Tibial artery (tissue), 4 donors: ENCODE results near the gene MTG1.
A peak's percentile ranks its signal among the peaks of the same experiment; 100 is the strongest.

Experiments
- DNase-seq, 2 donors: peaks; one replicate each; pipeline ENCODE4 v3.0.0-alpha.2; 2019
- H3K27ac ChIP-seq, 2 donors: fragments of 200-600 bp; sonication (generic) in 1 of 2; 1 replicate in 1 of 2; 2 replicates in 1 of 2; pipeline ENCODE4 v1.5.1; 2018 to 2019; ENCODE audit warnings: mild to moderate bottlenecking in 1 of 2
- H3K27me3 ChIP-seq, 2 donors: fragments of 200-600 bp; sonication (generic) in 1 of 2; one replicate each; pipeline versions ENCODE4 v1.5.1 to v1.6.0; 2016 to 2019
- H3K36me3 ChIP-seq, 3 donors: fragments of 200-600 bp; sonication (generic) in 2 of 3; one replicate each; pipeline ENCODE4 v1.5.1; 2016 to 2019; ENCODE audit warnings: mild to moderate bottlenecking in 2 of 3
- H3K4me1 ChIP-seq, 4 donors: fragments of 200-600 bp; sonication (generic) in 2 of 4; 1 replicate in 3 of 4; 2 replicates in 1 of 4; pipeline ENCODE4 v1.5.1; 2016 to 2019
- H3K4me3 ChIP-seq, 2 donors: fragments of 200-600 bp; sonication (generic) in 1 of 2; 1 replicate in 1 of 2; 2 replicates in 1 of 2; pipeline ENCODE4 v1.5.1; 2018 to 2019; ENCODE audit warnings: mild to moderate bottlenecking in 2 of 2
- H3K9me3 ChIP-seq, 3 donors: fragments of 200-600 bp; sonication (generic) in 1 of 3; one replicate each; pipeline ENCODE4 v1.5.1; 2016 to 2019
- intact Hi-C: fragments of 100-400 bp; cut with DNase I; formaldehyde crosslinking; loops from one replicate; pipeline ENCODE4 v1.15.0; 2023; ENCODE audit warnings: low total_unique reads
- TF ChIP-seq, protein P1 (sequence below), 2 experiments: fragments of 200-600 bp in 1 of 2; fragments of 450-650 bp in 1 of 2; IDR thresholded peaks; one replicate each; pipeline ENCODE4 v1.5.1; 2017 to 2019; ENCODE audit warnings: antibody characterized with exemption in 2 of 2, mild to moderate bottlenecking in 1 of 2, moderate library complexity in 1 of 2

The MTG1 gene

DNA sequence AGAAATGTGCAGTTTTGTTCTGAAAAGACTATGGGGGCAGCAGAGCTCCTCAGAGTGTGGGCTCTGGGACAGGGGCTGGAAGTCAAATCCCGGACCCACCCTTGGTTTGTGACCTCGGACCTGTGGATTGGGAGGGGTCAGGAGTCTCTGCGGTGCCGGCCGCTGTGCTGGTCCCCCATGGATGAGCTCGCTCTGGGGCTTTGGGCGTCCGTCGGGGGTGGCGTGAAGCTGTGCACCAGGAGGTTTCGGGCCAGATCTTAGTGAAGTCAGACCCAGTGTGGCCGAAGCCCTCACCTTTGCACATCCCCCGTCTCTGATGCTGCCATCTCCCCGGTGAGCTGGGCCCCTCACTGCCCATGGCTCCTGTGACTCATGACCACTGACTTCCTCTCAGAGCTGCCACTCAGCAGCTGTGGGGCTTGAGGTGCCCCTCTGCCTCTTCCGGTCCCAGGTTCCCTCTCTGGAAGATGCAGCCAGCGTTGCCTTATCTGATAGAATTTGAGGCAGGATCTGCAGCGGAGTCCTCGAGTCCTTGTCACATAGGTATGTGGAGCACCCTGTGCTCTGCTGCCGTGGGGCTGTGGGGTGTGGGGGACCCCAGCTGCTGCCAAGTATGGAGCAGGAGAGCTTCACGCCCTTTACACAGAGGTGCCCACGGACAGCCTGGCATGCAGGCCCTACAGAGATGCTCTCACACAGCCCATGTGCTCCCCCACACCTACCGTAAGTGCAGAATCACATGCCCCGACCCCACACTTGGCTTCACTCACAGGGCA is 48.4 kb downstream of the MTG1 start:
- H3K36me3 ChIP-seq: peaks cover 0 to 12% (median 12%) of the 10 kb centered on the region in 3 donors
- DNase-seq: peak in 1 of 2 donors; percentile 48
- no peaks in the 10 kb centered on the region for H3K27me3 ChIP-seq
- intact Hi-C loops: no loop called here
- no peak overlapping the region for H3K27ac ChIP-seq
- no peaks in the 10 kb centered on the region for H3K4me1 ChIP-seq
- TF ChIP-seq, protein P1, sequence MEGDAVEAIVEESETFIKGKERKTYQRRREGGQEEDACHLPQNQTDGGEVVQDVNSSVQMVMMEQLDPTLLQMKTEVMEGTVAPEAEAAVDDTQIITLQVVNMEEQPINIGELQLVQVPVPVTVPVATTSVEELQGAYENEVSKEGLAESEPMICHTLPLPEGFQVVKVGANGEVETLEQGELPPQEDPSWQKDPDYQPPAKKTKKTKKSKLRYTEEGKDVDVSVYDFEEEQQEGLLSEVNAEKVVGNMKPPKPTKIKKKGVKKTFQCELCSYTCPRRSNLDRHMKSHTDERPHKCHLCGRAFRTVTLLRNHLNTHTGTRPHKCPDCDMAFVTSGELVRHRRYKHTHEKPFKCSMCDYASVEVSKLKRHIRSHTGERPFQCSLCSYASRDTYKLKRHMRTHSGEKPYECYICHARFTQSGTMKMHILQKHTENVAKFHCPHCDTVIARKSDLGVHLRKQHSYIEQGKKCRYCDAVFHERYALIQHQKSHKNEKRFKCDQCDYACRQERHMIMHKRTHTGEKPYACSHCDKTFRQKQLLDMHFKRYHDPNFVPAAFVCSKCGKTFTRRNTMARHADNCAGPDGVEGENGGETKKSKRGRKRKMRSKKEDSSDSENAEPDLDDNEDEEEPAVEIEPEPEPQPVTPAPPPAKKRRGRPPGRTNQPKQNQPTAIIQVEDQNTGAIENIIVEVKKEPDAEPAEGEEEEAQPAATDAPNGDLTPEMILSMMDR (IDR thresholded peaks at IDR 0.05): no peak
- H3K4me3 ChIP-seq: no peak overlapping the region
- H3K9me3 ChIP-seq: peaks cover 3 to 20% (median 15%) of the 10 kb centered on the region in 3 donors

DNA sequence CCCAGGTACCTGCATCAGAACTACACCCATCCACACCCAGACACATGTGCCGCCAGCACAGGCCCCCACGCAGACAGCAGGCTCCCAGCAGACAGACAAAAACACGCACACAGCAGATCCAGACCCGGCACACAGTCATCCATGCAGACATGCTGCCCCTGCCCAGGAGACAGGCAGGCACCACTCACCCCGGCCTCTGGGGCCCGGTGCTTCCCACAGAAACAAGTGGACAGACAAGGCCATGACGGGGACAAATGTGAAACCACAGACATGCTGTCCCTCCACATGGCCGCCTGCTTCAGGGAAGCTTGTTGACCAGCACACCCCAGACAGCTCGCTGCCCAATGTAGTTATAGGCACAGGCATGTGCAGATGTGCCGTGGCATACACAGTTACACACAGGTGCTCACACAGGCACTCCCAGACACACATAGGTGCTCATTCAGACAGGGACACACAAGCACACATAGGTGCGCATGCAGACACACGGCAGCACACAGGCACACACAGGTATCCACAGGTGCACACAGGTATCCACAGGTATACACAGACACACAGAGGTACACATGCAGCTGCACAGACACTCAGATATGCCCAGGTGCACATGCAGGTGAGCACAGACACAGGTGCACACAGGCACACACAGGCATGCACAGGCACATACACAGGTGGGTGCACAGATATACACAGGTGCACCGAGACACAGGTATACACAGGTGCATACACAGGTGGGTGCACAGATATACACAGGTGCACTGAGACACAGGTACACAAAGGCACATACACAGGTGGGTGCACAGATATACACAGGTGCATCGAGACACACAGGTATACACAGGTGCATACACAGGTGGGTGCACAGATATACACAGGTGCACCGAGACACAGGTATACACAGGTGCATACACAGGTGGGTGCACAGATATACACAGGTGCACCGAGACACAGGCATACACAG is 49.3 kb downstream of the MTG1 start:
- H3K4me3 ChIP-seq: no peak overlapping the region
- H3K4me1 ChIP-seq: no peaks in the 10 kb centered on the region
- intact Hi-C loops: no loop called here
- TF ChIP-seq, protein P1 (IDR thresholded peaks at IDR 0.05): no peak
- peaks cover 3 to 29% (median 17%) of the 10 kb centered on the region in 3 donors for H3K9me3 ChIP-seq
- no peak overlapping the region for H3K27ac ChIP-seq
- H3K27me3 ChIP-seq: no peaks in the 10 kb centered on the region
- peaks cover 4 to 12% (median 12%) of the 10 kb centered on the region in 3 donors for H3K36me3 ChIP-seq
- DNase-seq: peak in 1 of 2 donors; percentile 41

DNA sequence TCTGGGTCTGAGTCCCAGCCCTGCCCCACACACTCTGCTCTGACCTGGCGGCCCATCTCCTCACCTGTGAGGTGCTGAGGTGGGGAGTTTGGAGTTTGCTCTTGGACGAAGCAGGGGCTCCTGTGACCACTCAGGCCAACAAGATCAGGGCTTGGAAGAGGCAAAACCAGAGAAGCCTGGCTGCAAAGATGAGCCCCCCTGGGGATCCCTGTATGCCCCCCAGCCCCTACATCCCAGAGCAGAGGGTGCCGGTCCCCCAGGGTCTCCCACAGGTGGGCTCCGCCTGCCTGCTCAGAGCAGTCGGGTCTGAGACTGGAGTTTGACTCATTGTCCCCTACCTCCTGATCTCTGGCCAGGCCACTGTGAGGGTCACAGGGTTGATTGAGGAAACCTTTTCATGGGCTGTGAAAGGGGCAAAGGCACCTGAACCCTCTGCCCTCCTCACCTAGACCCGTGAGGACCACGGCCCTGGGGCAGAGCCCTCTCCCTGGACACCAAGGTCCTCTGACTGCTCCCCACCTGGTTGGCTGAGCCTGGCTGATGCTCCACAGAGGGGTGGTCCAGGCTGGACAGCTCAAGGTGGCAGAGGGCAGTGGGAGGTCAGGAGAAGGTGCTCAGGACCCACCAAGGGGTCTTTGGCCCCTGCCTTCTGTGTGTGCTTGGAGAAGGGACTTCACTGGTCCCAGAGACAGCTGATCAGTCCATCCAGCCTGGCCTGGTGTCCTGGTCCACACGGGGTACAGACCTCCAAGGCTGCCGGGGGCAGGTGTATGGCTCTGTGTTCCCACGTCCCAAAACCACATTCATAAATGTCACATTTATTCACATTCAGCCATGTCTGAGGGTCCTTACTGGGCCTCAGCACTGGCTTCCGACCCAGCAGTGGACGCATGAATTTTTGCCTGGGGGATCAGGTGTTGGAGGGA is 50.6 kb downstream of the MTG1 start:
- intact Hi-C loops: no loop called here
- H3K4me3 ChIP-seq: no peak overlapping the region
- DNase-seq: peak in 1 of 2 donors; percentile 46
- TF ChIP-seq, protein P1 (IDR thresholded peaks at IDR 0.05): no peak
- H3K27ac ChIP-seq: no peak overlapping the region
- no peaks in the 10 kb centered on the region for H3K27me3 ChIP-seq
- peaks cover 4 to 12% (median 12%) of the 10 kb centered on the region in 3 donors for H3K36me3 ChIP-seq
- no peaks in the 10 kb centered on the region for H3K4me1 ChIP-seq
- peaks cover 3 to 41% (median 29%) of the 10 kb centered on the region in 3 donors for H3K9me3 ChIP-seq

DNA sequence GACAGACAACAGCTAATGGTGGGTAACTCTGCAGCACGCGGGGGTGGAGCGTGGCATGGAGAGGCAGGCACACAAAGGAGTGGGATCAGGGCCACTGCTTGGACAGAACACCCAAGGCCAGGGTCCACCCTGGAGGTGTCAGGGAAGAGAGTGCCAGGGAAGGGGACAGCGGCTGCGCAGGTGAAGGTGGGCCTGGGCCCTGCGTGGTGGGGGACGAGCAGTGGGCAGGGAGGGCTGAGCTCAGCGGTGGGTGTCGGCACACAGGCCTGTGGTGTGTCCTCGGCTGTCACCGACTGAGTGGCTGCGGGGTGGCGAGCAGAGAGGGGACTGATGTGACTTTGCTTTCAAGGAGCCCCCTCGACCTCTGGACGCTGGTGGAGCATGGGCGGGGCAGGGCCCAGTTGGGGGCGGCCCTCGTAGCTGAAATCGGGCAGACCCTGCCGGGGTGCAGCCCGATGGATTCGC is 51.3 kb downstream of the MTG1 start:
- intact Hi-C loops: no loop called here

More for the DNA sequence above, 51.3 kb downstream of the MTG1 start:
- Histone ChIP-seq H3K9me3 (peaks cover 3 to 41% (median 29%) of the 10 kb centered on the region in 3 donors), H3K4me3 (no peak overlapping the region), H3K27me3 (no peaks in the 10 kb centered on the region), H3K27ac (no peak overlapping the region), H3K4me1 (no peaks in the 10 kb centered on the region), H3K36me3 (peaks cover 4 to 12% (median 12%) of the 10 kb centered on the region in 3 donors)
- peak in 1 of 2 donors; percentile 52 for DNase-seq
- TF ChIP-seq, protein P1 (IDR thresholded peaks at IDR 0.05): no peak
